HEK293T (cell line): Measurements from ENCODE around the gene NBPF6.
"Not testable (repeated sequence)": the region's sequence is repeated elsewhere in the genome, so short reads cannot be mapped to it uniquely, and the experiment has no call there.

Experiments
- ARNT ChIP-seq: fragments of 450-650 bp; IDR thresholded peaks from 2 replicates; pipeline ENCODE4 v1.6.1; 2017; ENCODE audit warnings: mild to moderate bottlenecking
- BHLHE40 ChIP-seq: fragments of 450-650 bp; IDR thresholded peaks from 2 replicates; pipeline ENCODE4 v1.6.1; 2016; ENCODE audit warnings: mild to moderate bottlenecking, moderate library complexity, borderline replicate concordance
- ELF4 ChIP-seq: fragments of 450-650 bp; IDR thresholded peaks from 2 replicates; pipeline ENCODE4 v1.6.1; 2017; ENCODE audit warnings: antibody characterized with exemption
- FOXK2 ChIP-seq: fragments of 450-650 bp; IDR thresholded peaks from 2 replicates; pipeline ENCODE4 v1.6.1; 2016; ENCODE audit warnings: mild to moderate bottlenecking
- FOXM1 ChIP-seq: fragments of 450-650 bp; IDR thresholded peaks from 2 replicates; pipeline ENCODE4 v1.6.1; 2017; ENCODE audit warnings: mild to moderate bottlenecking, borderline replicate concordance
- LEF1 ChIP-seq: fragments of 450-650 bp; IDR thresholded peaks from 2 replicates; pipeline ENCODE4 v1.6.1; 2017; ENCODE audit warnings: mild to moderate bottlenecking, borderline replicate concordance
- PKNOX1 ChIP-seq: fragments of 450-650 bp; IDR thresholded peaks from 2 replicates; pipeline ENCODE4 v1.6.1; 2016
- SP1 ChIP-seq: fragments of 450-650 bp; IDR thresholded peaks from 2 replicates; pipeline ENCODE4 v1.6.1; 2017
- SUZ12 ChIP-seq: fragments of 450-650 bp; IDR thresholded peaks from 2 replicates; pipeline ENCODE4 v1.6.1; 2016; ENCODE audit warnings: mild to moderate bottlenecking

DNA sequence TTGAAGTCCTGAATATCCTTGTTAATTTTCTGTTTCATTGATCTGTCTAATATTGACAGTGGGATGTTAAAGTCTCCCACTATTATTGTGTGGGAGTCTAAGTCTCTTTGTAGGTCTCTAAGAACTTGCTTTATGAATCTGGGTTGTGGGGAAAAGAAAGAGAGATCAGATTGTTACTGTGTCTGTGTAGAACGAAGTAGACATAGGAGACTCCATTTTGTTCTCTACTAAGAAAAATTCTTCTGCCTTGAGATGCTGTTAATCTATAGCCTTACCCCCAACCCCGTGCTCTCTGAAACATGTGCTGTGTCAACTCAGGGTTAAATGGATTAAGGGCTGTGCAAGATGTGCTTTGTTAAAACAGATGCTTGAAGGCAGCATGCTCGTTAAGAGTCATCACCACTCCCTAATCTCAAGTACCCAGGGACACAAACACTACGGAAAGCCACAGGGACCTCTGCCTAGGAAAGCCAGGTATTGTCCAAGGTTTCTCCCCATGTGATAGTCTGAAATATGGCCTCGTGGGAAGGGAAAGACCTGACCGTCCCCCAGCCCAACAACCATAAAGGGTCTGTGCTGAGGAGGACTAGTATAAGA, 67.3 kb downstream of the NBPF6 start:
- TF ChIP-seq LEF1, PKNOX1, ARNT, SP1, FOXK2, SUZ12, FOXM1, BHLHE40, ELF4: not testable (repeated sequence)
